Adrenal gland (tissue), 12 donors: ENCODE results near the gene ANXA6. TPM values are rescaled to one million over a fixed set of nuclear protein-coding genes. Genes with fewer than 3 reads are reported as not detected.
A peak's percentile ranks its signal among the peaks of the same experiment; 100 is the strongest.

Experiments
- DNase-seq, 7 donors: peaks; one replicate each; pipeline ENCODE4 v3.0.0-alpha.2; 2019 to 2020
- H3K27ac ChIP-seq, 5 donors: fragments of 200-600 bp; sonication (generic) in 4 of 5; 1 replicate in 3 of 5; 2 replicates in 2 of 5; pipeline versions ENCODE4 v1.5.1 to v1.8.0; 2016 to 2020; ENCODE audit warnings: mild to moderate bottlenecking in 1 of 5
- H3K27me3 ChIP-seq: fragments of 200-600 bp; 2 replicates; pipeline ENCODE4 v1.8.0; 2021
- H3K36me3 ChIP-seq, 2 donors: fragments of 200-600 bp; replicated peaks in 1 of 2; 1 replicate in 1 of 2; 2 replicates in 1 of 2; pipeline versions ENCODE4 v1.5.1 to v1.8.0; 2018 to 2022
- H3K4me1 ChIP-seq, 2 donors: fragments of 200-600 bp; replicated peaks in 1 of 2; 1 replicate in 1 of 2; 2 replicates in 1 of 2; pipeline versions ENCODE4 v1.5.1 to v1.8.0; 2018 to 2021
- H3K4me3 ChIP-seq, 4 donors: fragments of 200-600 bp; sonication (generic) in 3 of 4; one replicate each; pipeline ENCODE4 v1.5.1; 2016 to 2018
- H3K9me3 ChIP-seq, 3 donors: fragments of 200-600 bp; sonication (generic) in 1 of 3; replicated peaks in 1 of 3; 1 replicate in 2 of 3; 2 replicates in 1 of 3; pipeline versions ENCODE4 v1.5.1 to v1.8.0; 2016 to 2021
- CTCF ChIP-seq, 6 experiments: fragments of 450-650 bp in 4 of 6; fragments of 200-600 bp in 2 of 6; sonication (generic) in 1 of 6; IDR thresholded peaks; 1 replicate in 5 of 6; 2 replicates in 1 of 6; pipeline versions ENCODE4 v1.5.1 to v1.8.0; 2016 to 2021; ENCODE audit warnings: antibody characterized with exemption in 6 of 6, mild to moderate bottlenecking in 2 of 6, moderate library complexity in 1 of 6
- POLR2A ChIP-seq, 2 donors: fragments of 450-650 bp; IDR thresholded peaks; one replicate each; pipeline ENCODE4 v1.6.1; 2017; ENCODE audit warnings: antibody characterized with exemption in 2 of 2, mild to moderate bottlenecking in 2 of 2, moderate library complexity in 1 of 2
- WGBS, 4 donors: extraction: QIAGEN DNeasy Blood & Tissue Kit in 2 of 4; methylation state at CpG; one replicate each; pipeline versions ENCODE4 v1.1.5 to v1.1.7; 2013 to 2017; 5-methylcytosine and 5-hydroxymethylcytosine counted together
- intact Hi-C, 2 donors: fragments of 100-400 bp; cut with DNase I; formaldehyde crosslinking; loops; one replicate each; pipeline versions ENCODE4 v1.14.1 to v1.15.0; 2022 to 2023
- polyA plus RNA-seq, 3 donors: library from polyadenylated mRNA; stranded (reverse); fragments of 200-250 nt in 2 of 3; fragments of 350-450 nt in 1 of 3; fragmentation: Illumina TruSeq in 1 of 3; extraction: RNeasy Lipid Tissue Mini Kit (QIAGEN cat#74804) in 1 of 3; gene quantifications; one replicate each; pipeline ENCODE4 v1.2.3, GENCODE V29; 2013 to 2014
- total RNA-seq, 9 donors: library from RNA; depleted of rRNA in 4 of 9; stranded (reverse); fragments of >200 nt in 4 of 9; fragments of 120-200 nt in 1 of 9; fragmentation: NEBNext Ultra II Directional in 1 of 9; extraction: Animal tissue kit (Norgen Biotek cat#: 25700) in 1 of 9; gene quantifications; one replicate each; pipeline versions ENCODE4 v1.1.0 to v1.2.4, GENCODE V29; 2013 to 2023
- donor health status: healthy with polysubstance abuse.
- donor health status: Bipolar disorder and iron deficiency.
- donor health status: DM: yes; HTN: yes; CAD: no.
- donor health status: DM: no; HTN: no; CAD: no.
- donor health status: DM: no; HTN: no; CAD: no.
- donor health status: DM: yes; HTN: yes; CAD: no.

The ANXA6 gene
- total and polyA plus RNA-seq, 12 donors = 115 to 382 (median 212) TPM

GRCh38 chr5:151151263-151151660, 6.3 kb downstream of the ANXA6 start:
- Histone ChIP-seq H3K36me3 (peaks cover 0 to 10% of the 10 kb centered on the region in 2 donors), H3K9me3 (no peaks in the 10 kb centered on the region), H3K4me3 (no peak overlapping the region), H3K27ac (peak overlapping the region in 4 of 5 donors; percentile 3 to 83 (median 70)), H3K4me1 (peaks cover 32 to 72% of the 10 kb centered on the region in 2 donors), H3K27me3 (no peaks in the 10 kb centered on the region)
- WGBS, 4 donors = 41 to 64% (median 45%) methylated on average over 2 of the region's 2 CpGs
- intact Hi-C loops = no loop called here
- no peak for DNase-seq
- TF ChIP-seq CTCF (IDR thresholded peaks at IDR 0.05) (no peak), POLR2A (IDR thresholded peaks at IDR 0.05) (no peak)

GRCh38 chr5:151150471-151151262, 6.9 kb downstream of the ANXA6 start:
- Histone ChIP-seq H3K4me3 (no peak overlapping the region), H3K27me3 (no peaks in the 10 kb centered on the region), H3K27ac (peak overlapping the region in 4 of 5 donors; percentile 12 to 83 (median 70)), H3K36me3 (peaks cover 0 to 13% of the 10 kb centered on the region in 2 donors), H3K9me3 (no peaks in the 10 kb centered on the region), H3K4me1 (peaks cover 26 to 71% of the 10 kb centered on the region in 2 donors)
- no peak for TF ChIP-seq POLR2A (IDR thresholded peaks at IDR 0.05)
- intact Hi-C loops = no loop called here
- WGBS, 4 donors = 21 to 24% (median 22%) methylated on average over 4 to 5 of the region's 5 CpGs
- peak in 6 of 7 donors; percentile 35 to 80 (median 48) for DNase-seq

GRCh38 chr5:151148583-151148982, 9.0 kb downstream of the ANXA6 start:
- no peak for DNase-seq
- Histone ChIP-seq H3K27me3 (no peaks in the 10 kb centered on the region), H3K4me3 (no peak overlapping the region), H3K4me1 (peaks cover 18 to 59% of the 10 kb centered on the region in 2 donors), H3K27ac (no peak overlapping the region), H3K9me3 (no peaks in the 10 kb centered on the region), H3K36me3 (peaks cover 0 to 24% of the 10 kb centered on the region in 2 donors)
- intact Hi-C loops = no loop called here
- TF ChIP-seq CTCF (IDR thresholded peaks at IDR 0.05) (no peak), POLR2A (IDR thresholded peaks at IDR 0.05) (no peak)
- WGBS, 4 donors = 74 to 80% (median 76%) methylated on average over 7 of the region's 7 CpGs

GRCh38 chr5:151147033-151147432, 10.5 kb downstream of the ANXA6 start:
- H3K27me3 ChIP-seq = no peaks in the 10 kb centered on the region
- peaks cover 11 to 45% of the 10 kb centered on the region in 2 donors for H3K4me1 ChIP-seq
- intact Hi-C loops = no loop called here
- DNase-seq = no peak
- no peak for TF ChIP-seq CTCF (IDR thresholded peaks at IDR 0.05)
- no peak for TF ChIP-seq POLR2A (IDR thresholded peaks at IDR 0.05)
- peaks cover 0 to 24% of the 10 kb centered on the region in 2 donors for H3K36me3 ChIP-seq
- no peak overlapping the region for H3K27ac ChIP-seq
- no peaks in the 10 kb centered on the region for H3K9me3 ChIP-seq
- 97 to 100% (median 99%) methylated on average over 4 of the region's 4 CpGs for WGBS, 4 donors
- H3K4me3 ChIP-seq = no peak overlapping the region
